Hepatocyte (in vitro differentiated cells): ENCODE measurements around the gene RETREG2.

Experiments
- EZH2 ChIP-seq: fragments of 200-600 bp; sonication (generic); IDR thresholded peaks from 2 replicates; pipeline ENCODE4 v1.6.1; 2016; ENCODE audit warnings: antibody characterized with exemption, mild to moderate bottlenecking, borderline replicate concordance
- TF ChIP-seq, protein P1 (sequence below): fragments of 200-600 bp; sonication (generic); IDR thresholded peaks from 2 replicates; pipeline ENCODE4 v1.5.1; 2016; ENCODE audit warnings: antibody characterized with exemption, mild to moderate bottlenecking; ENCODE audit not compliant: poor library complexity

DNA sequence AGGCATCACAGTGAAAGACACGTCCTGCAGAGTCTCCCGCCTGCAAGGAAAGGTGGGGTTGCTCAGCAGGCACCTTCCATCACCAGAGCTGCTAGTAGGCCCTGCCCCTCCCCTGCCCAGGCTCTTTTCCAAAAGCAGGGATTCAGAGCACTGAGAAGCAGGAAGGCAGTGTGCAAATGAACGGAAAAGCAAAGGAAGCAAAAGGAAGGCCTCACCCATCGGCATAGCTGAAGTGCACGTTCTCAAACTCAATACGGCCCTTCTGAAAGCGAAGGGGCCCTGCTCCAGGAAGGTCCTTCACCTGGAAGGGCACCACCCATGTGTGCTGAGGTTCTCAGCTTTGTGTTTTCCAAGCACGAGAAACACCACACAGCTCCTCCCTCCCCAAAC, 34.9 kb downstream of the RETREG2 start:
- TF ChIP-seq, protein P1, sequence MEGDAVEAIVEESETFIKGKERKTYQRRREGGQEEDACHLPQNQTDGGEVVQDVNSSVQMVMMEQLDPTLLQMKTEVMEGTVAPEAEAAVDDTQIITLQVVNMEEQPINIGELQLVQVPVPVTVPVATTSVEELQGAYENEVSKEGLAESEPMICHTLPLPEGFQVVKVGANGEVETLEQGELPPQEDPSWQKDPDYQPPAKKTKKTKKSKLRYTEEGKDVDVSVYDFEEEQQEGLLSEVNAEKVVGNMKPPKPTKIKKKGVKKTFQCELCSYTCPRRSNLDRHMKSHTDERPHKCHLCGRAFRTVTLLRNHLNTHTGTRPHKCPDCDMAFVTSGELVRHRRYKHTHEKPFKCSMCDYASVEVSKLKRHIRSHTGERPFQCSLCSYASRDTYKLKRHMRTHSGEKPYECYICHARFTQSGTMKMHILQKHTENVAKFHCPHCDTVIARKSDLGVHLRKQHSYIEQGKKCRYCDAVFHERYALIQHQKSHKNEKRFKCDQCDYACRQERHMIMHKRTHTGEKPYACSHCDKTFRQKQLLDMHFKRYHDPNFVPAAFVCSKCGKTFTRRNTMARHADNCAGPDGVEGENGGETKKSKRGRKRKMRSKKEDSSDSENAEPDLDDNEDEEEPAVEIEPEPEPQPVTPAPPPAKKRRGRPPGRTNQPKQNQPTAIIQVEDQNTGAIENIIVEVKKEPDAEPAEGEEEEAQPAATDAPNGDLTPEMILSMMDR = no peak
- TF ChIP-seq EZH2 = no peak
